GM23248 (cell line): ENCODE data around the gene DIAPH3.

Experiments
- EZH2 ChIP-seq: fragments of 200-600 bp; sonication (generic); IDR thresholded peaks from 2 replicates; pipeline ENCODE4 v1.6.1; 2018; ENCODE audit warnings: antibody characterized with exemption, mild to moderate bottlenecking; ENCODE audit not compliant: insufficient read depth, poor library complexity, severe bottlenecking
- EZH2phosphoT487 ChIP-seq: fragments of 200-600 bp; sonication (generic); IDR thresholded peaks from 2 replicates; pipeline ENCODE4 v1.6.1; 2018; ENCODE audit warnings: antibody characterized with exemption, moderate library complexity, mild to moderate bottlenecking, low read depth; ENCODE audit not compliant: insufficient read depth

DNA sequence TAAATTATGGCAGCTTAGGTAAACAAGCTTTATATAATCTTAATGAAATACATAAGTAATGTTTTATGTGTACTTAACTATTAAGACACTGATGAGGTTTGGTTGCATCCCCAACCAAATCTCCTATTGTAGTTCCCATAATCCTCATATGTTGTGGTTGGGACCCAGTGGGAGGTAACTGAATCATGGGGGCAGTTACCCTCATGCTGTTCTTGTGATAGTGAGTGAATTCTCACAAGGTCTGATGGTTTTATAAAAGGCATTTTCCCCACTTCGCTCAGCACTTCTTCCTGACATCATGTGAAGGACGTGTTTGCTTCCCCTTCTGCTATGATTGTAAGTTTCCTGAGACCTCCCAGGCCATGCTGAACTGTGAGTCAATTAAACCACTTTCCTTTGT lies 212.7 kb downstream of the DIAPH3 start:
- no peak for TF ChIP-seq EZH2
- TF ChIP-seq EZH2phosphoT487 = no peak
